Activated T-cell treated with anti-CD3 and anti-CD28 coated beads, Interleukin-2, amount 50 U/mL, for 24 hours (primary cell): ENCODE data around the gene HOXB4.

ENCODE experiments used
- DNase-seq: peaks from one replicate; pipeline ENCODE4 v3.0.0-alpha.2; 2020
- H3K27ac Mint-ChIP-seq: 2 replicates; pipeline ENCODE4 v1.8.0; 2020; ENCODE audit warnings: mild to moderate bottlenecking, mixed read lengths
- H3K27me3 Mint-ChIP-seq: 2 replicates; pipeline ENCODE4 v1.8.0; 2020; ENCODE audit warnings: mixed read lengths
- H3K36me3 Mint-ChIP-seq: 2 replicates; pipeline ENCODE4 v1.8.0; 2020; ENCODE audit warnings: low read depth, mixed read lengths
- H3K4me1 Mint-ChIP-seq: 2 replicates; pipeline ENCODE4 v1.8.0; 2020; ENCODE audit warnings: low read depth, mixed read lengths
- H3K4me3 Mint-ChIP-seq: 2 replicates; pipeline ENCODE4 v1.8.0; 2020; ENCODE audit warnings: mild to moderate bottlenecking, moderate library complexity, mixed read lengths
- H3K9me3 Mint-ChIP-seq: 2 replicates; pipeline ENCODE4 v1.8.0; 2020; ENCODE audit warnings: mixed read lengths

The HOXB4 gene

GRCh38 chr17:48597778-48598631 is 19.9 kb upstream of the HOXB4 start:
- DNase-seq = peak; percentile 68

GRCh38 chr17:48597528-48597777 is 19.3 kb upstream of the HOXB4 start:
- Mint-ChIP-seq H3K27me3 (peaks cover 98% of the 10 kb centered on the region), H3K4me3 (peak overlapping the region; percentile 65), H3K36me3 (no peaks in the 10 kb centered on the region), H3K4me1 (peaks cover 45% of the 10 kb centered on the region), H3K27ac (no peak overlapping the region), H3K9me3 (no peaks in the 10 kb centered on the region)
- DNase-seq = no peak

More at GRCh38 chr17:48597778-48598631, 19.9 kb upstream of the HOXB4 start:
- Mint-ChIP-seq H3K27ac (no peak overlapping the region), H3K27me3 (peaks cover 98% of the 10 kb centered on the region), H3K36me3 (no peaks in the 10 kb centered on the region), H3K4me3 (peak overlapping the region; percentile 65), H3K9me3 (no peaks in the 10 kb centered on the region), H3K4me1 (peaks cover 41% of the 10 kb centered on the region)

- no peaks in the 10 kb centered on the region for H3K9me3 Mint-ChIP-seq
- peaks cover 99% of the 10 kb centered on the region for H3K27me3 Mint-ChIP-seq
- H3K4me1 Mint-ChIP-seq = peaks cover 45% of the 10 kb centered on the region
- no peak for DNase-seq
- peak overlapping the region; percentile 65 for H3K4me3 Mint-ChIP-seq
- H3K36me3 Mint-ChIP-seq = no peaks in the 10 kb centered on the region
- H3K27ac Mint-ChIP-seq = no peak overlapping the region
Observed at GRCh38 chr17:48596735-48597527, 18.8 kb upstream of the HOXB4 start.

GRCh38 chr17:48596000-48596734 is 18.0 kb upstream of the HOXB4 start:
- peaks cover 99% of the 10 kb centered on the region for H3K27me3 Mint-ChIP-seq
- peak overlapping the region; percentile 65 for H3K4me3 Mint-ChIP-seq
- no peaks in the 10 kb centered on the region for H3K36me3 Mint-ChIP-seq
- no peak overlapping the region for H3K27ac Mint-ChIP-seq
- peak; percentile 71 for DNase-seq
- peaks cover 47% of the 10 kb centered on the region for H3K4me1 Mint-ChIP-seq
- H3K9me3 Mint-ChIP-seq = no peaks in the 10 kb centered on the region

- DNase-seq = no peak
- Mint-ChIP-seq H3K4me1 (peaks cover 47% of the 10 kb centered on the region), H3K27ac (no peak overlapping the region), H3K27me3 (peaks cover 98% of the 10 kb centered on the region), H3K9me3 (no peaks in the 10 kb centered on the region), H3K36me3 (no peaks in the 10 kb centered on the region), H3K4me3 (peak overlapping the region; percentile 13)
Observed at GRCh38 chr17:48595278-48595999, 17.3 kb upstream of the HOXB4 start.

- H3K36me3 Mint-ChIP-seq = no peaks in the 10 kb centered on the region
- H3K27me3 Mint-ChIP-seq = peaks cover 98% of the 10 kb centered on the region
- no peaks in the 10 kb centered on the region for H3K9me3 Mint-ChIP-seq
- H3K4me1 Mint-ChIP-seq = peaks cover 52% of the 10 kb centered on the region
- no peak overlapping the region for H3K27ac Mint-ChIP-seq
- no peak overlapping the region for H3K4me3 Mint-ChIP-seq
- DNase-seq = no peak
Observed at GRCh38 chr17:48594538-48595277, 16.6 kb upstream of the HOXB4 start.

GRCh38 chr17:48593840-48594537 is 15.8 kb upstream of the HOXB4 start:
- peaks cover 55% of the 10 kb centered on the region for H3K4me1 Mint-ChIP-seq
- peaks cover 98% of the 10 kb centered on the region for H3K27me3 Mint-ChIP-seq
- H3K9me3 Mint-ChIP-seq = no peaks in the 10 kb centered on the region
- no peak overlapping the region for H3K27ac Mint-ChIP-seq
- H3K36me3 Mint-ChIP-seq = no peaks in the 10 kb centered on the region
- DNase-seq = peak; percentile 91
- peak overlapping the region; percentile 77 for H3K4me3 Mint-ChIP-seq

- Mint-ChIP-seq H3K27ac (no peak within 1 kb of the TSS), H3K4me1 (peaks cover 52% of the 10 kb centered on the region), H3K9me3 (no peaks in the 10 kb centered on the region), H3K4me3 (peak within 1 kb of the TSS; percentile 77), H3K36me3 (no peaks in the 10 kb centered on the region), H3K27me3 (peaks cover 98% of the 10 kb centered on the region)
- DNase-seq = peak; percentile 55
Observed at GRCh38 chr17:48593126-48593829, 15.1 kb upstream of the HOXB4 start, which contains the start of gene HOXB5. Gene HOXB5 (minus strand): TSS chr17:48593779. CDS start chr17:48593682, 97 bp downstream.

GRCh38 chr17:48592577-48592976 is 14.4 kb upstream of the HOXB4 start:
- peak overlapping the region; percentile 77 for H3K4me3 Mint-ChIP-seq
- no peak overlapping the region for H3K27ac Mint-ChIP-seq
- peak; percentile 59 for DNase-seq
- no peaks in the 10 kb centered on the region for H3K36me3 Mint-ChIP-seq
- H3K9me3 Mint-ChIP-seq = no peaks in the 10 kb centered on the region
- H3K27me3 Mint-ChIP-seq = peaks cover 98% of the 10 kb centered on the region
- H3K4me1 Mint-ChIP-seq = peaks cover 46% of the 10 kb centered on the region

- H3K27ac Mint-ChIP-seq = no peak overlapping the region
- H3K9me3 Mint-ChIP-seq = no peaks in the 10 kb centered on the region
- H3K27me3 Mint-ChIP-seq = peaks cover 98% of the 10 kb centered on the region
- no peak for DNase-seq
- peak overlapping the region; percentile 33 for H3K4me3 Mint-ChIP-seq
- peaks cover 41% of the 10 kb centered on the region for H3K4me1 Mint-ChIP-seq
- H3K36me3 Mint-ChIP-seq = no peaks in the 10 kb centered on the region
Observed at GRCh38 chr17:48592057-48592514, 13.9 kb upstream of the HOXB4 start.

GRCh38 chr17:48591255-48592056 is 13.3 kb upstream of the HOXB4 start:
- DNase-seq = no peak
- H3K4me3 Mint-ChIP-seq = no peak overlapping the region
- no peak overlapping the region for H3K27ac Mint-ChIP-seq
- H3K27me3 Mint-ChIP-seq = peaks cover 98% of the 10 kb centered on the region
- no peaks in the 10 kb centered on the region for H3K36me3 Mint-ChIP-seq
- H3K4me1 Mint-ChIP-seq = peaks cover 38% of the 10 kb centered on the region
- H3K9me3 Mint-ChIP-seq = no peaks in the 10 kb centered on the region

GRCh38 chr17:48590607-48591161 is 12.5 kb upstream of the HOXB4 start:
- no peak for DNase-seq
- no peak overlapping the region for H3K27ac Mint-ChIP-seq
- peaks cover 41% of the 10 kb centered on the region for H3K4me1 Mint-ChIP-seq
- H3K27me3 Mint-ChIP-seq = peaks cover 99% of the 10 kb centered on the region
- H3K9me3 Mint-ChIP-seq = no peaks in the 10 kb centered on the region
- H3K4me3 Mint-ChIP-seq = no peak overlapping the region
- H3K36me3 Mint-ChIP-seq = no peaks in the 10 kb centered on the region
